GM12875 (cell line): ENCODE results near the gene ELOVL5.

ENCODE experiments used
- H3K4me3 ChIP-seq: one replicate; pipeline ENCODE4 v1.5.1; 2011; ENCODE audit warnings: low read depth, low read length, control low read depth
- CTCF ChIP-seq: IDR thresholded peaks from 2 replicates; pipeline ENCODE4 v1.5.1; 2011; ENCODE audit warnings: low read depth, mild to moderate bottlenecking, control low read depth, inconsistent platforms, low read length, moderate library complexity, borderline replicate concordance; ENCODE audit not compliant: insufficient read depth

Gene ELOVL5

GRCh38 chr6:53359095-53359842 is 10.5 kb upstream of the ELOVL5 start:
- peak overlapping the region; percentile 54 for H3K4me3 ChIP-seq
- TF ChIP-seq CTCF = no peak

- H3K4me3 ChIP-seq = peak overlapping the region; percentile 54
- no peak for TF ChIP-seq CTCF
Measured at GRCh38 chr6:53358440-53359094, 9.8 kb upstream of the ELOVL5 start.

GRCh38 chr6:53357576-53358360 is 9.0 kb upstream of the ELOVL5 start:
- no peak for TF ChIP-seq CTCF
- H3K4me3 ChIP-seq = no peak overlapping the region

GRCh38 chr6:53353624-53354023 is 4.9 kb upstream of the ELOVL5 start:
- no peak overlapping the region for H3K4me3 ChIP-seq
- TF ChIP-seq CTCF = no peak

- H3K4me3 ChIP-seq = no peak overlapping the region
- TF ChIP-seq CTCF = no peak
Measured at GRCh38 chr6:53352360-53352759, 3.6 kb upstream of the ELOVL5 start.

GRCh38 chr6:53349209-53349693 is 501 bp upstream of the ELOVL5 start:
- no peak for TF ChIP-seq CTCF
- peak overlapping the region; percentile 75 for H3K4me3 ChIP-seq
